K562 (cell line): ENCODE data around the gene ZSCAN5C. TPM values are rescaled to one million over a fixed set of nuclear protein-coding genes. Genes with fewer than 3 reads are reported as not detected.
A peak's percentile ranks its signal among the peaks of the same experiment; 100 is the strongest.

Experiments used
- EGR1 ChIP-seq: fragments of 450-650 bp; conservative IDR thresholded peaks from 2 replicates; pipeline ENCODE4 v1.6.1; 2017; ENCODE audit warnings: mild to moderate bottlenecking
- FOSL1 ChIP-seq: fragments of 200-800 bp; sonication (Bioruptor generic); conservative IDR thresholded peaks from 2 replicates; pipeline ENCODE4 v1.6.1; 2016; ENCODE audit warnings: missing genetic modification characterization, missing compliant biosample characterization
- FOXJ3 ChIP-seq: sonication (generic); formaldehyde crosslinking; IDR thresholded peaks from 2 replicates; pipeline ENCODE4 v1.4.0; 2020; ENCODE audit warnings: mild to moderate bottlenecking, missing genetic modification reagents
- HEY1 ChIP-seq: fragments of 250-450 bp; sonication (Bioruptor Pico); IDR thresholded peaks from 2 replicates; pipeline ENCODE4 v1.5.0; 2020; ENCODE audit warnings: mild to moderate bottlenecking, moderate library complexity, borderline replicate concordance
- POLR2AphosphoS2 ChIP-seq: IDR thresholded peaks from 2 replicates; pipeline ENCODE4 v1.6.1; 2012; ENCODE audit warnings: low read length, improper control_type of control experiment
- SMARCA4 ChIP-seq: fragments of 450-650 bp; IDR thresholded peaks from 2 replicates; pipeline ENCODE4 v1.6.1; 2016
- SPI1 ChIP-seq: IDR thresholded peaks from 2 replicates; pipeline ENCODE4 v1.6.1; 2011; ENCODE audit warnings: low read depth, low read length, control low read depth, borderline replicate concordance
- polyA plus RNA-seq, 8 experiments: library from polyadenylated mRNA; depleted of rRNA in 4 of 8; stranded (reverse) in 5 of 8; unstranded in 3 of 8; fragments of >200 nt; fragmentation: Nextera tagmentation in 2 of 8; fragmentation: Illumina TruSeq in 1 of 8; extraction: Ambion mirVana in 2 of 8; extraction: Trizol in 1 of 8; gene quantifications; 2 replicates each; pipeline versions ENCODE4 v1.2.1 to v1.2.3, GENCODE V29; 2011 to 2014; ENCODE audit warnings: inconsistent platforms in 1 of 8, missing spikeins in 1 of 8
- total RNA-seq, 7 experiments: library from RNA; depleted of rRNA in 6 of 7; stranded (reverse); fragments of >200 nt in 6 of 7; fragmentation: Illumina TruSeq in 2 of 7; extraction: Trizol in 2 of 7; gene quantifications; 2 replicates each; pipeline versions ENCODE4 v1.2.1 to v1.2.3, GENCODE V29; 2011 to 2021; ENCODE audit warnings: low replicate concordance in 1 of 7
- TF ChIP-seq, protein P1 (sequence below), 2 experiments: fragments of 450-650 bp; formaldehyde crosslinking in 1 of 2; IDR thresholded peaks; 2 replicates each; pipeline versions ENCODE4 v1.4.0 to v1.6.1; 2014 to 2020; ENCODE audit warnings: mild to moderate bottlenecking in 2 of 2, borderline replicate concordance in 1 of 2, low read depth in 1 of 2
- TF ChIP-seq, protein P2 (sequence below): fragments of 450-650 bp; IDR thresholded peaks from 2 replicates; pipeline ENCODE4 v1.6.1; 2016
- TF ChIP-seq, protein P3 (sequence below): fragments of 450-650 bp; IDR thresholded peaks from 2 replicates; pipeline ENCODE4 v1.6.1; 2017; ENCODE audit warnings: mild to moderate bottlenecking, moderate library complexity
- TF ChIP-seq, protein P4 (sequence below): fragments of 450-650 bp; IDR thresholded peaks from 2 replicates; pipeline ENCODE4 v1.6.1; 2016; ENCODE audit warnings: missing biosample characterization, missing genetic modification characterization
- TF ChIP-seq, protein P5 (sequence below): fragments of 150-350 bp; IDR thresholded peaks from 2 replicates; pipeline ENCODE4 v1.6.1; 2014; ENCODE audit warnings: low read depth, mild to moderate bottlenecking, low read length, borderline replicate concordance

The ZSCAN5C gene
- total and polyA plus RNA-seq, 9 of the 15 experiments (the other 6 are each of a cell fraction or from before 2014, with no cell fraction given): 0.07 TPM; not detected in 8

DNA sequence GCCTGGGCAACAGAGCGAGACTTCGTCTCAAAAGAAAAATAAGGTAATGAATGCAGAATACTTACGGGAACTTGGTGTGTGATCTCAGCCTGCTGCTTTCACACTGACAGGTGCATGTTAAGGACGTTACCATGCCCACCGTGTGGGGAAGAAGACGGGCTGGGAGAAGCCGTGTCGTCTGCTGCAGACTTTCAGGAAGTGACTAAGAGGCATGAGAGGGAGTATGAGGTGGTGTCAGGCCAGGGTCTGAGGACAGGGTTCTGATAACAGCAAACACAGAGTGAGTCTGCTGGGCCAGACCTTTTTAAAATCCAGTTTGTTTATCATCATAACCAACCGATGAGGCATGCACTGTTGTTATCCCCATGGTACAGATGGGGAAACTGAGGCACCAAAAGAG lies 39.8 kb upstream of the ZSCAN5C start (continued):
- peak; percentile 83 for TF ChIP-seq FOSL1 (tag)
- TF ChIP-seq HEY1 (CRISPR knock-in tag): no peak
- TF ChIP-seq SPI1: peak; percentile 66; the same call in 1 of the 2 replicates
- no peak for TF ChIP-seq FOXJ3 (CRISPR knock-in tag)
- TF ChIP-seq POLR2AphosphoS2: 0 out of 2 replicates have a peak, but pooled peaks have one; percentile 62
- TF ChIP-seq, protein P1, sequence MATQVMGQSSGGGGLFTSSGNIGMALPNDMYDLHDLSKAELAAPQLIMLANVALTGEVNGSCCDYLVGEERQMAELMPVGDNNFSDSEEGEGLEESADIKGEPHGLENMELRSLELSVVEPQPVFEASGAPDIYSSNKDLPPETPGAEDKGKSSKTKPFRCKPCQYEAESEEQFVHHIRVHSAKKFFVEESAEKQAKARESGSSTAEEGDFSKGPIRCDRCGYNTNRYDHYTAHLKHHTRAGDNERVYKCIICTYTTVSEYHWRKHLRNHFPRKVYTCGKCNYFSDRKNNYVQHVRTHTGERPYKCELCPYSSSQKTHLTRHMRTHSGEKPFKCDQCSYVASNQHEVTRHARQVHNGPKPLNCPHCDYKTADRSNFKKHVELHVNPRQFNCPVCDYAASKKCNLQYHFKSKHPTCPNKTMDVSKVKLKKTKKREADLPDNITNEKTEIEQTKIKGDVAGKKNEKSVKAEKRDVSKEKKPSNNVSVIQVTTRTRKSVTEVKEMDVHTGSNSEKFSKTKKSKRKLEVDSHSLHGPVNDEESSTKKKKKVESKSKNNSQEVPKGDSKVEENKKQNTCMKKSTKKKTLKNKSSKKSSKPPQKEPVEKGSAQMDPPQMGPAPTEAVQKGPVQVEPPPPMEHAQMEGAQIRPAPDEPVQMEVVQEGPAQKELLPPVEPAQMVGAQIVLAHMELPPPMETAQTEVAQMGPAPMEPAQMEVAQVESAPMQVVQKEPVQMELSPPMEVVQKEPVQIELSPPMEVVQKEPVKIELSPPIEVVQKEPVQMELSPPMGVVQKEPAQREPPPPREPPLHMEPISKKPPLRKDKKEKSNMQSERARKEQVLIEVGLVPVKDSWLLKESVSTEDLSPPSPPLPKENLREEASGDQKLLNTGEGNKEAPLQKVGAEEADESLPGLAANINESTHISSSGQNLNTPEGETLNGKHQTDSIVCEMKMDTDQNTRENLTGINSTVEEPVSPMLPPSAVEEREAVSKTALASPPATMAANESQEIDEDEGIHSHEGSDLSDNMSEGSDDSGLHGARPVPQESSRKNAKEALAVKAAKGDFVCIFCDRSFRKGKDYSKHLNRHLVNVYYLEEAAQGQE (IDR thresholded peaks at IDR 0.05; ENCODE audit: borderline replicate concordance): no peak
- TF ChIP-seq, protein P1 (CRISPR knock-in tag; IDR thresholded peaks at IDR 0.05; ENCODE audit: low read depth): no peak
- TF ChIP-seq, protein P2, sequence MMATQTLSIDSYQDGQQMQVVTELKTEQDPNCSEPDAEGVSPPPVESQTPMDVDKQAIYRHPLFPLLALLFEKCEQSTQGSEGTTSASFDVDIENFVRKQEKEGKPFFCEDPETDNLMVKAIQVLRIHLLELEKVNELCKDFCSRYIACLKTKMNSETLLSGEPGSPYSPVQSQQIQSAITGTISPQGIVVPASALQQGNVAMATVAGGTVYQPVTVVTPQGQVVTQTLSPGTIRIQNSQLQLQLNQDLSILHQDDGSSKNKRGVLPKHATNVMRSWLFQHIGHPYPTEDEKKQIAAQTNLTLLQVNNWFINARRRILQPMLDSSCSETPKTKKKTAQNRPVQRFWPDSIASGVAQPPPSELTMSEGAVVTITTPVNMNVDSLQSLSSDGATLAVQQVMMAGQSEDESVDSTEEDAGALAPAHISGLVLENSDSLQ: peak; percentile 76
- TF ChIP-seq SMARCA4: peak; percentile 56
- TF ChIP-seq, protein P3, sequence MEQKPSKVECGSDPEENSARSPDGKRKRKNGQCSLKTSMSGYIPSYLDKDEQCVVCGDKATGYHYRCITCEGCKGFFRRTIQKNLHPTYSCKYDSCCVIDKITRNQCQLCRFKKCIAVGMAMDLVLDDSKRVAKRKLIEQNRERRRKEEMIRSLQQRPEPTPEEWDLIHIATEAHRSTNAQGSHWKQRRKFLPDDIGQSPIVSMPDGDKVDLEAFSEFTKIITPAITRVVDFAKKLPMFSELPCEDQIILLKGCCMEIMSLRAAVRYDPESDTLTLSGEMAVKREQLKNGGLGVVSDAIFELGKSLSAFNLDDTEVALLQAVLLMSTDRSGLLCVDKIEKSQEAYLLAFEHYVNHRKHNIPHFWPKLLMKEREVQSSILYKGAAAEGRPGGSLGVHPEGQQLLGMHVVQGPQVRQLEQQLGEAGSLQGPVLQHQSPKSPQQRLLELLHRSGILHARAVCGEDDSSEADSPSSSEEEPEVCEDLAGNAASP: no peak
- TF ChIP-seq EGR1: no peak
- TF ChIP-seq, protein P4, sequence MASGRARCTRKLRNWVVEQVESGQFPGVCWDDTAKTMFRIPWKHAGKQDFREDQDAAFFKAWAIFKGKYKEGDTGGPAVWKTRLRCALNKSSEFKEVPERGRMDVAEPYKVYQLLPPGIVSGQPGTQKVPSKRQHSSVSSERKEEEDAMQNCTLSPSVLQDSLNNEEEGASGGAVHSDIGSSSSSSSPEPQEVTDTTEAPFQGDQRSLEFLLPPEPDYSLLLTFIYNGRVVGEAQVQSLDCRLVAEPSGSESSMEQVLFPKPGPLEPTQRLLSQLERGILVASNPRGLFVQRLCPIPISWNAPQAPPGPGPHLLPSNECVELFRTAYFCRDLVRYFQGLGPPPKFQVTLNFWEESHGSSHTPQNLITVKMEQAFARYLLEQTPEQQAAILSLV: no peak
- TF ChIP-seq, protein P5, sequence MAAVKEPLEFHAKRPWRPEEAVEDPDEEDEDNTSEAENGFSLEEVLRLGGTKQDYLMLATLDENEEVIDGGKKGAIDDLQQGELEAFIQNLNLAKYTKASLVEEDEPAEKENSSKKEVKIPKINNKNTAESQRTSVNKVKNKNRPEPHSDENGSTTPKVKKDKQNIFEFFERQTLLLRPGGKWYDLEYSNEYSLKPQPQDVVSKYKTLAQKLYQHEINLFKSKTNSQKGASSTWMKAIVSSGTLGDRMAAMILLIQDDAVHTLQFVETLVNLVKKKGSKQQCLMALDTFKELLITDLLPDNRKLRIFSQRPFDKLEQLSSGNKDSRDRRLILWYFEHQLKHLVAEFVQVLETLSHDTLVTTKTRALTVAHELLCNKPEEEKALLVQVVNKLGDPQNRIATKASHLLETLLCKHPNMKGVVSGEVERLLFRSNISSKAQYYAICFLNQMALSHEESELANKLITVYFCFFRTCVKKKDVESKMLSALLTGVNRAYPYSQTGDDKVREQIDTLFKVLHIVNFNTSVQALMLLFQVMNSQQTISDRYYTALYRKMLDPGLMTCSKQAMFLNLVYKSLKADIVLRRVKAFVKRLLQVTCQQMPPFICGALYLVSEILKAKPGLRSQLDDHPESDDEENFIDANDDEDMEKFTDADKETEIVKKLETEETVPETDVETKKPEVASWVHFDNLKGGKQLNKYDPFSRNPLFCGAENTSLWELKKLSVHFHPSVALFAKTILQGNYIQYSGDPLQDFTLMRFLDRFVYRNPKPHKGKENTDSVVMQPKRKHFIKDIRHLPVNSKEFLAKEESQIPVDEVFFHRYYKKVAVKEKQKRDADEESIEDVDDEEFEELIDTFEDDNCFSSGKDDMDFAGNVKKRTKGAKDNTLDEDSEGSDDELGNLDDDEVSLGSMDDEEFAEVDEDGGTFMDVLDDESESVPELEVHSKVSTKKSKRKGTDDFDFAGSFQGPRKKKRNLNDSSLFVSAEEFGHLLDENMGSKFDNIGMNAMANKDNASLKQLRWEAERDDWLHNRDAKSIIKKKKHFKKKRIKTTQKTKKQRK: no peak
